BLaER1 treated with 17β-estradiol and CSF1 and Interleukin-3, amounts not matched to agents 10 nM and 100 nM (cell line): ENCODE measurements around the gene DPP10.
"Not testable (repeated sequence)": the region's sequence is repeated elsewhere in the genome, so short reads cannot be mapped to it uniquely, and the experiment has no call there.

Experiments used
- H3K27ac ChIP-seq, 11 experiments: shearing (Covaris generic); formaldehyde crosslinking; 2 replicates each; pipeline ENCODE4 v1.8.1; 2022
- H3K27me3 ChIP-seq, 11 experiments: shearing (Covaris generic); formaldehyde crosslinking; 2 replicates each; pipeline ENCODE4 v1.8.1; 2022
- H3K36me3 ChIP-seq, 11 experiments: shearing (Covaris generic); formaldehyde crosslinking; 2 replicates each; pipeline ENCODE4 v1.8.1; 2022
- H3K4me1 ChIP-seq, 10 experiments: shearing (Covaris generic); formaldehyde crosslinking; 2 replicates each; pipeline ENCODE4 v1.8.1; 2022
- H3K4me2 ChIP-seq, 11 experiments: shearing (Covaris generic); formaldehyde crosslinking; 2 replicates each; pipeline ENCODE4 v1.8.1; 2022
- H3K4me3 ChIP-seq, 10 experiments: shearing (Covaris generic); formaldehyde crosslinking; 2 replicates each; pipeline ENCODE4 v1.8.1; 2022
- H3K9ac ChIP-seq, 11 experiments: shearing (Covaris generic); formaldehyde crosslinking; 2 replicates each; pipeline ENCODE4 v1.8.1; 2022
- H3K9me3 ChIP-seq, 11 experiments: shearing (Covaris generic); formaldehyde crosslinking; replicated peaks in 1 of 11; 2 replicates each; pipeline ENCODE4 v1.8.1; 2022
- H4K20me1 ChIP-seq, 11 experiments: shearing (Covaris generic); formaldehyde crosslinking; 2 replicates each; pipeline ENCODE4 v1.8.1; 2022
- Cebpa-rat ChIP-seq, 11 experiments: shearing (Covaris generic); IDR thresholded peaks; 2 replicates each; pipeline ENCODE4 v1.8.1; 2022

The DPP10 gene

GRCh38 chr2:114488841-114489530, 46.5 kb downstream of the DPP10 start:
- no peak overlapping the region for H3K4me2 ChIP-seq
- TF ChIP-seq Cebpa-rat (IDR thresholded peaks at IDR 0.05): no peak
- H3K27ac ChIP-seq: no peak overlapping the region
- H3K9me3 ChIP-seq: no peaks in the 10 kb centered on the region
- H3K4me3 ChIP-seq: no peak overlapping the region
- no peaks in the 10 kb centered on the region for H4K20me1 ChIP-seq
- H3K9ac ChIP-seq: no peak overlapping the region
- peaks cover 0 to 14% (median 10%) of the 10 kb centered on the region in 10 experiments; a peak in 15 of 20 replicates for H3K4me1 ChIP-seq
- H3K27me3 ChIP-seq: no peaks in the 10 kb centered on the region
- H3K36me3 ChIP-seq: no peaks in the 10 kb centered on the region

- Histone ChIP-seq H3K27me3 (no peaks in the 10 kb centered on the region), H3K27ac (no peak overlapping the region), H3K4me1 (no peaks in the 10 kb centered on the region), H4K20me1 (no peaks in the 10 kb centered on the region), H3K9me3 (no peaks in the 10 kb centered on the region), H3K9ac (no peak overlapping the region), H3K4me2 (no peak overlapping the region), H3K36me3 (no peaks in the 10 kb centered on the region), H3K4me3 (no peak overlapping the region)
- TF ChIP-seq Cebpa-rat (IDR thresholded peaks at IDR 0.05): no peak
Measured at GRCh38 chr2:114495046-114495445, 52.6 kb downstream of the DPP10 start.

- Histone ChIP-seq H4K20me1 (no peaks in the 10 kb centered on the region), H3K27me3 (no peaks in the 10 kb centered on the region), H3K4me1 (no peaks in the 10 kb centered on the region), H3K4me3 (no peak overlapping the region), H3K36me3 (no peaks in the 10 kb centered on the region), H3K9me3 (no peaks in the 10 kb centered on the region), H3K4me2 (no peak overlapping the region), H3K9ac (no peak overlapping the region), H3K27ac (no peak overlapping the region)
- no peak for TF ChIP-seq Cebpa-rat (IDR thresholded peaks at IDR 0.05)
Measured at GRCh38 chr2:114496959-114497358, 54.5 kb downstream of the DPP10 start.

GRCh38 chr2:114499101-114499500, 56.7 kb downstream of the DPP10 start:
- no peak overlapping the region for H3K4me2 ChIP-seq
- no peaks in the 10 kb centered on the region for H4K20me1 ChIP-seq

GRCh38 chr2:114507744-114508143, 65.3 kb downstream of the DPP10 start:
- Histone ChIP-seq H3K27ac (no peak overlapping the region), H3K9ac (no peak overlapping the region), H3K27me3 (no peaks in the 10 kb centered on the region), H4K20me1 (no peaks in the 10 kb centered on the region), H3K9me3 (peaks cover 0 to 7% (median 0%) of the 10 kb centered on the region in 11 experiments; a peak in 2 of 22 replicates), H3K36me3 (no peaks in the 10 kb centered on the region), H3K4me1 (0 out of 20 replicates have a peak, but pooled peaks cover 0 to 4% (median 0%) of the 10 kb centered on the region in 10 experiments), H3K4me3 (no peak overlapping the region), H3K4me2 (no peak overlapping the region)
- TF ChIP-seq Cebpa-rat (IDR thresholded peaks at IDR 0.05): no peak

More at GRCh38 chr2:114499101-114499500, 56.7 kb downstream of the DPP10 start:
- no peaks in the 10 kb centered on the region for H3K27me3 ChIP-seq
- H3K4me1 ChIP-seq: no peaks in the 10 kb centered on the region
- no peak overlapping the region for H3K9ac ChIP-seq
- no peak overlapping the region for H3K4me3 ChIP-seq
- no peaks in the 10 kb centered on the region for H3K36me3 ChIP-seq
- no peaks in the 10 kb centered on the region for H3K9me3 ChIP-seq
- TF ChIP-seq Cebpa-rat (IDR thresholded peaks at IDR 0.05): no peak
- H3K27ac ChIP-seq: no peak overlapping the region

GRCh38 chr2:114515882-114516281, 73.4 kb downstream of the DPP10 start:
- H3K36me3 ChIP-seq: no peaks in the 10 kb centered on the region
- TF ChIP-seq Cebpa-rat (IDR thresholded peaks at IDR 0.05): no peak
- H3K9me3 ChIP-seq: no peaks in the 10 kb centered on the region
- no peaks in the 10 kb centered on the region for H3K27me3 ChIP-seq
- H3K4me3 ChIP-seq: no peak overlapping the region
- no peak overlapping the region for H3K4me2 ChIP-seq
- no peaks in the 10 kb centered on the region for H3K4me1 ChIP-seq
- H4K20me1 ChIP-seq: no peaks in the 10 kb centered on the region
- no peak overlapping the region for H3K27ac ChIP-seq
- H3K9ac ChIP-seq: no peak overlapping the region

- Histone ChIP-seq H3K9me3 (peaks cover under 1 to 6% (median 5%) of the 10 kb centered on the region in 11 experiments; a peak in 16 of 22 replicates), H3K4me1 (no peaks in the 10 kb centered on the region), H3K9ac (no peak overlapping the region), H3K4me2 (no peak overlapping the region), H4K20me1 (no peaks in the 10 kb centered on the region), H3K27ac (no peak overlapping the region), H3K4me3 (no peak overlapping the region), H3K36me3 (no peaks in the 10 kb centered on the region), H3K27me3 (no peaks in the 10 kb centered on the region)
- TF ChIP-seq Cebpa-rat (IDR thresholded peaks at IDR 0.05): no peak
Measured at GRCh38 chr2:114517580-114517979, 75.1 kb downstream of the DPP10 start.

- no peak overlapping the region for H3K4me3 ChIP-seq
- no peak overlapping the region for H3K4me2 ChIP-seq
- no peaks in the 10 kb centered on the region for H3K27me3 ChIP-seq
- H4K20me1 ChIP-seq: no peaks in the 10 kb centered on the region
- peaks cover 5 to 13% (median 12%) of the 10 kb centered on the region in 11 experiments; a peak in 17 of 22 replicates for H3K9me3 ChIP-seq
- no peak overlapping the region for H3K27ac ChIP-seq
- no peaks in the 10 kb centered on the region for H3K36me3 ChIP-seq
- no peak overlapping the region for H3K9ac ChIP-seq
- no peaks in the 10 kb centered on the region for H3K4me1 ChIP-seq
- TF ChIP-seq Cebpa-rat (IDR thresholded peaks at IDR 0.05): no peak
Measured at GRCh38 chr2:114518738-114519137, 76.3 kb downstream of the DPP10 start.

GRCh38 chr2:114522612-114523011, 80.2 kb downstream of the DPP10 start:
- H3K36me3 ChIP-seq, H3K4me2 ChIP-seq, H4K20me1 ChIP-seq, H3K27ac ChIP-seq, H3K27me3 ChIP-seq, H3K4me1 ChIP-seq, H3K9ac ChIP-seq, H3K4me3 ChIP-seq: not testable (repeated sequence)
- H3K9me3 ChIP-seq: peaks cover 5 to 13% (median 12%) of the 10 kb centered on the region in 11 experiments; a peak in 17 of 22 replicates

- Histone ChIP-seq H3K36me3 (no peaks in the 10 kb centered on the region), H3K27me3 (no peaks in the 10 kb centered on the region), H3K4me1 (no peaks in the 10 kb centered on the region), H3K9me3 (peaks cover 5 to 13% (median 12%) of the 10 kb centered on the region in 11 experiments; a peak in 17 of 22 replicates), H4K20me1 (no peaks in the 10 kb centered on the region), H3K4me3 (no peak overlapping the region), H3K27ac (no peak overlapping the region), H3K9ac (no peak overlapping the region), H3K4me2 (no peak overlapping the region)
- no peak for TF ChIP-seq Cebpa-rat (IDR thresholded peaks at IDR 0.05)
Measured at GRCh38 chr2:114525955-114526354, 83.5 kb downstream of the DPP10 start.
